Measurements from ENCODE around the gene SHISA2. TPM values are rescaled to one million over a fixed set of nuclear protein-coding genes. Genes with fewer than 3 reads are reported as not detected.

The SHISA2 gene
- total RNA-seq, 1 experiment from 2014 or later = 20.5 TPM

GRCh38 chr13:26053418-26053980, 1.7 kb upstream of the SHISA2 start (continued):
- TF ChIP-seq, protein P1, sequence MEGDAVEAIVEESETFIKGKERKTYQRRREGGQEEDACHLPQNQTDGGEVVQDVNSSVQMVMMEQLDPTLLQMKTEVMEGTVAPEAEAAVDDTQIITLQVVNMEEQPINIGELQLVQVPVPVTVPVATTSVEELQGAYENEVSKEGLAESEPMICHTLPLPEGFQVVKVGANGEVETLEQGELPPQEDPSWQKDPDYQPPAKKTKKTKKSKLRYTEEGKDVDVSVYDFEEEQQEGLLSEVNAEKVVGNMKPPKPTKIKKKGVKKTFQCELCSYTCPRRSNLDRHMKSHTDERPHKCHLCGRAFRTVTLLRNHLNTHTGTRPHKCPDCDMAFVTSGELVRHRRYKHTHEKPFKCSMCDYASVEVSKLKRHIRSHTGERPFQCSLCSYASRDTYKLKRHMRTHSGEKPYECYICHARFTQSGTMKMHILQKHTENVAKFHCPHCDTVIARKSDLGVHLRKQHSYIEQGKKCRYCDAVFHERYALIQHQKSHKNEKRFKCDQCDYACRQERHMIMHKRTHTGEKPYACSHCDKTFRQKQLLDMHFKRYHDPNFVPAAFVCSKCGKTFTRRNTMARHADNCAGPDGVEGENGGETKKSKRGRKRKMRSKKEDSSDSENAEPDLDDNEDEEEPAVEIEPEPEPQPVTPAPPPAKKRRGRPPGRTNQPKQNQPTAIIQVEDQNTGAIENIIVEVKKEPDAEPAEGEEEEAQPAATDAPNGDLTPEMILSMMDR (IDR thresholded peaks at IDR 0.05) = no peak
- TF ChIP-seq MYBL2 (CRISPR knock-in tag; IDR thresholded peaks at IDR 0.05) (no peak), AFF4 (CRISPR knock-in tag; IDR thresholded peaks at IDR 0.05; ENCODE audit: borderline replicate concordance) (no peak), ZNF317 (CRISPR knock-in tag; IDR thresholded peaks at IDR 0.05; ENCODE audit: borderline replicate concordance, low read depth) (no peak), KAT7 (CRISPR knock-in tag; IDR thresholded peaks at IDR 0.05; ENCODE audit: borderline replicate concordance) (no peak), ZNF671 (CRISPR knock-in tag; IDR thresholded peaks at IDR 0.05) (no peak)

DNA sequence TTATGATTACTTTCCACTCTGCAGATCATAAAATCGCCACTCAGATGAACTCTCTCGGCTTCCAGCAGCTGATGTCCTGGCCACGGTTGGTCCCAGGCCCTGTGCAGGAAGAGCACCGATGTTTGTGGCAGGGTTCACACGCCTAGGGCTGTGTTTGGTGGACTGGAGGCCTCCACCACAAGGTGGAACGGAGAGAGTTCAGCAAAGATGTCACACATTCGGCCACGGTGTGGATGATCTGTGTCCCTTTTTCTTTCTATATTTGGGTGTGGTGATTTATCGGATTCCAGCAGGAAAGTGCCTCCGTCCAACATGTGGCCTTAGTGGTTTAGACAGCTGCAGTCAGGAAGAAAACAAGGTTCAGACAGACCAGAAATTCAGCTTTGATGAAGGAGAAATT, 521 bp upstream of the SHISA2 start:
- DNase-seq (ENCODE audit: low spot score) = no peak
- peaks cover 43% of the 10 kb centered on the region for H3K27me3 Mint-ChIP-seq (ENCODE audit: low read depth)
- POLR2A ChIA-PET = interaction anchor here (0.6 to 1.2 kb wide), 4 partner anchors 10 to 223 kb away, joined by 3 to 4 read pairs (median 3); no protein-coding TSS in a partner anchor

More for the DNA sequence above, 521 bp upstream of the SHISA2 start:
- peak; percentile 11 for ATAC-seq
- no peak for TF ChIP-seq NR3C1 (CRISPR knock-in tag; conservative IDR thresholded peaks at IDR 0.05; ENCODE audit: low read depth)
- 0 out of 2 replicates have a peak, but pooled peaks have one; percentile 37 for TF ChIP-seq STAT6 (CRISPR knock-in tag; conservative IDR thresholded peaks at IDR 0.05; ENCODE audit: low read depth)
- TF ChIP-seq ZNF532 (CRISPR knock-in tag; IDR thresholded peaks at IDR 0.05; ENCODE audit: borderline replicate concordance) = no peak
- Mint-ChIP-seq H3K36me3 (peaks cover 4% of the 10 kb centered on the region; the same call in 1 of the 2 replicates), H3K4me1 (peaks cover 18% of the 10 kb centered on the region), H3K4me3 (peak overlapping the region; percentile 53), H3K9me3 (no peaks in the 10 kb centered on the region), H3K27ac (no peak overlapping the region)
- CTCF ChIA-PET = interaction anchor here (1.3 to 2.4 kb wide), 3 partner anchors 15 to 223 kb away, joined by 3 to 11 read pairs (median 3); no protein-coding TSS in a partner anchor

All from WTC11 (cell line).